Bronchial epithelial cell (primary cell): Measurements from ENCODE around the gene HSPA1A. TPM values are rescaled to one million over a fixed set of nuclear protein-coding genes. Genes with fewer than 3 reads are reported as not detected.
A peak's percentile ranks its signal among the peaks of the same experiment; 100 is the strongest.

Source experiments
- DNase-seq: peaks from one replicate; pipeline ENCODE4 v3.0.0-alpha.2; 2010; ENCODE audit warnings: low read depth
- FAIRE-seq: peaks from 2 replicates; lab custom pipeline; 2011; peaks lifted over from hg19 to GRCh38; lab: Jason Lieb, UNC
- H3K27me3 ChIP-seq: 2 replicates; pipeline ENCODE4 v1.5.1; 2011; ENCODE audit warnings: low read length; ENCODE audit not compliant: control insufficient read depth, insufficient read depth
- H3K36me3 ChIP-seq: 2 replicates; pipeline ENCODE4 v1.5.1; 2011; ENCODE audit warnings: low read length; ENCODE audit not compliant: control insufficient read depth, insufficient read depth
- H3K4me3 ChIP-seq: 2 replicates; pipeline ENCODE4 v1.5.1; 2011; ENCODE audit warnings: mild to moderate bottlenecking, low read depth, low read length, control low read depth
- total RNA-seq: library from RNA; depleted of rRNA; stranded (reverse); fragments of >200 nt; gene quantifications from 2 replicates; pipeline ENCODE4 v1.2.1, GENCODE V29; 2014
- TF ChIP-seq, protein P1 (sequence below): IDR thresholded peaks from 2 replicates; pipeline ENCODE4 v1.5.1; 2011; ENCODE audit warnings: mild to moderate bottlenecking, moderate library complexity, low read length, control low read depth, inconsistent platforms; ENCODE audit not compliant: insufficient read depth, severe bottlenecking

The HSPA1A gene
- total RNA-seq, 1 donor from 2014 or later: 50.3 TPM

DNA sequence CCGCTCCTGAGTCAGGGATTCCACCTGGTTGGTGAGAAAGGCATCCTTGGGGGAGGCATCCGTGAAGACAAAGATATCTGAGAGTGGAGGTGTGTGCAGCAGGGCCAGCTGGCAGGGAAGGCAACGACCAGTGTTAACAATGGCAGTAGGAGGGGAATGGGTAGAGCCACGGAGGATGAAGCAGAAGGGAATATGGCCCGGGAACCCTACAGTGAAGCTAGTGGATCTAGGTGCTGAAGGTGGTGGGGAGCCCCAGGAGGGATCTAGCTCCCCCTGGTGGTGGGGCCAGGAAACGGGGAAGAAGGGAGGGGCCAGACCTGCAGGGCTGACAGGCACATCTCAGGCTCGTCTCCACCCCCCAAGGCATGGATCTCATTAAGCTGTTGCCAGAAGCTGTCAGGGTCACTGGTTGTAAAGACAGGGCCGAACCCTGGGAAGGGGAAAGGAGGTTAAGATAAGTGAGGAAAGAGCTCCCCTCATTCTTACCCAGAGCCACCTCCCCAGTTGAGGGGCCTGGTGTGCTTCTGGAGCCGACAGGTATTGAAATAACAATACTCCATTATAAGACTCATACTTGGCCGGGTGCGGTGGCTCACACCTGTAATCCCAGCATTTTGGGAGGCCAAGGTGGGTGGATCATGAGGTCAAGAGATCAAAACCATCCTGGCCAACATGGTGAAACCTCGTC, 45.5 kb upstream of the HSPA1A start:
- Histone ChIP-seq H3K36me3 (no peaks in the 10 kb centered on the region), H3K4me3 (no peak overlapping the region), H3K27me3 (no peaks in the 10 kb centered on the region)
- FAIRE-seq (no peak), DNase-seq (peak; percentile 57)
- TF ChIP-seq, protein P1, sequence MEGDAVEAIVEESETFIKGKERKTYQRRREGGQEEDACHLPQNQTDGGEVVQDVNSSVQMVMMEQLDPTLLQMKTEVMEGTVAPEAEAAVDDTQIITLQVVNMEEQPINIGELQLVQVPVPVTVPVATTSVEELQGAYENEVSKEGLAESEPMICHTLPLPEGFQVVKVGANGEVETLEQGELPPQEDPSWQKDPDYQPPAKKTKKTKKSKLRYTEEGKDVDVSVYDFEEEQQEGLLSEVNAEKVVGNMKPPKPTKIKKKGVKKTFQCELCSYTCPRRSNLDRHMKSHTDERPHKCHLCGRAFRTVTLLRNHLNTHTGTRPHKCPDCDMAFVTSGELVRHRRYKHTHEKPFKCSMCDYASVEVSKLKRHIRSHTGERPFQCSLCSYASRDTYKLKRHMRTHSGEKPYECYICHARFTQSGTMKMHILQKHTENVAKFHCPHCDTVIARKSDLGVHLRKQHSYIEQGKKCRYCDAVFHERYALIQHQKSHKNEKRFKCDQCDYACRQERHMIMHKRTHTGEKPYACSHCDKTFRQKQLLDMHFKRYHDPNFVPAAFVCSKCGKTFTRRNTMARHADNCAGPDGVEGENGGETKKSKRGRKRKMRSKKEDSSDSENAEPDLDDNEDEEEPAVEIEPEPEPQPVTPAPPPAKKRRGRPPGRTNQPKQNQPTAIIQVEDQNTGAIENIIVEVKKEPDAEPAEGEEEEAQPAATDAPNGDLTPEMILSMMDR: peak; percentile 97

GRCh38 chr6:31770860-31771259, 44.5 kb upstream of the HSPA1A start:
- TF ChIP-seq, protein P1: no peak
- no peak for FAIRE-seq

DNA sequence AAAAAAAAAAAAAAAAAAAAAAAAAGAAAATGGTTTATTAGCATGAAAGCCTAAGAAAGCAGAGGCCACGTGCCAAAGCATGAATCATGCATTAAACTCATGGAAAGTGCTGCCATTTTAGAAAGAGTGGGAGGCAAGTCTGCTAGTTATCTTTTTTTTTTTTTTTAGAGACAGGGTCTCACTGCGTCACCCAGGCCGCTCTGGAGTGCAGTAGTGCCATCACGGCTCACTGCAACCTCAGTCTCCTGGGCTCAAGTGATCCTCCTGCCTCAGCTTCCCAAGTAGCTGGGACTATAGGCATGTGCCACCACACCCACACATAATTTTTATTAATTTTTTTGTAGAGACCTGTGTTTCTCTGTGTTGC, 43.4 kb upstream of the HSPA1A start:
- no peak for DNase-seq

More at GRCh38 chr6:31770860-31771259, 44.5 kb upstream of the HSPA1A start:
- Histone ChIP-seq H3K4me3 (no peak overlapping the region), H3K36me3 (no peaks in the 10 kb centered on the region), H3K27me3 (no peaks in the 10 kb centered on the region)
- DNase-seq: no peak

DNA sequence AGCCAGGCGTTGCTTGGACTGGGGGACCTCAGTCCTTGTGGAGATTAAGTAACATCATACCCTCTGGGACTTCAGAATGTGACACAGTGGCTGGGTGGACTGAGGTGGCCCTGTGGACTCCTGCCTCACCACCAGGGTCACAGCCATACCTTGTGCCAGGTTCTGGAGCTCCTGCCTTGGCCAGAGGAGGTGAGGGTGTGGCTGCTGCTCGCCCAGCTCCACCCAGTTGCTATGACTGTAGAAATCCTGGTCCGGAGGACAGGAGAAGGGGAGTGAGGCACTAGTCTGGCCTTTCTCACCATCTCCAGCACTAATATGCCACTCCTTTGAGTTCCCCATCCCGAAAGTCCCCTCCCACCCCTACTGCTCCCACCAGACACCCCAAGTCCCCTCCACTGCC, 40.2 kb upstream of the HSPA1A start:
- TF ChIP-seq, protein P1: no peak
- Histone ChIP-seq H3K4me3 (no peak overlapping the region), H3K27me3 (no peaks in the 10 kb centered on the region), H3K36me3 (peaks cover 9% of the 10 kb centered on the region)
- FAIRE-seq (no peak), DNase-seq (peak; percentile 19)

More for the DNA sequence above, 43.4 kb upstream of the HSPA1A start:
- no peak for FAIRE-seq
- Histone ChIP-seq H3K4me3 (no peak overlapping the region), H3K27me3 (no peaks in the 10 kb centered on the region), H3K36me3 (no peaks in the 10 kb centered on the region)
- TF ChIP-seq, protein P1: no peak

GRCh38 chr6:31775633-31776484, 39.5 kb upstream of the HSPA1A start:
- no peak for DNase-seq
- peaks cover 14% of the 10 kb centered on the region for H3K36me3 ChIP-seq
- no peak overlapping the region for H3K4me3 ChIP-seq
- TF ChIP-seq, protein P1: no peak
- no peak for FAIRE-seq
- H3K27me3 ChIP-seq: no peaks in the 10 kb centered on the region
